Fibroblast of lung (primary cell): Measurements from ENCODE around the gene LAMA5. TPM values are rescaled to one million over a fixed set of nuclear protein-coding genes. Genes with fewer than 3 reads are reported as not detected.

Experiments used
- DNase-seq, 2 donors: peaks; one replicate each; pipeline versions ENCODE4 v3.0.0 to v3.0.0-alpha.2; 2010; ENCODE audit warnings: low read depth in 2 of 2
- H2AFZ ChIP-seq: 2 replicates; pipeline ENCODE4 v1.5.1; 2012; ENCODE audit warnings: low read length, control low read depth, inconsistent platforms
- H3K27ac ChIP-seq: 2 replicates; pipeline ENCODE4 v1.5.1; 2011; ENCODE audit warnings: low read length, control low read depth; ENCODE audit not compliant: insufficient read depth
- H3K27me3 ChIP-seq: 2 replicates; pipeline ENCODE4 v1.5.1; 2011; ENCODE audit warnings: mild to moderate bottlenecking, low read length; ENCODE audit not compliant: control insufficient read depth, insufficient read depth
- H3K36me3 ChIP-seq: 2 replicates; pipeline ENCODE4 v1.5.1; 2011; ENCODE audit warnings: low read length; ENCODE audit not compliant: control insufficient read depth, insufficient read depth
- H3K4me1 ChIP-seq: 2 replicates; pipeline ENCODE4 v1.5.1; 2011; ENCODE audit warnings: low read length; ENCODE audit not compliant: control insufficient read depth, insufficient read depth; ENCODE audit errors: extremely low read depth
- H3K4me2 ChIP-seq: 2 replicates; pipeline ENCODE4 v1.5.1; 2011; ENCODE audit warnings: low read length, control low read depth; ENCODE audit not compliant: insufficient read depth; ENCODE audit errors: extremely low read depth
- H3K4me3 ChIP-seq, 4 experiments: fragments of 200-600 bp in 1 of 4; sonication (generic) in 1 of 4; replicated peaks in 1 of 4; 2 replicates each; pipeline ENCODE4 v1.5.1; 2011 to 2016; ENCODE audit warnings: low read length in 4 of 4, low read depth in 3 of 4, mild to moderate bottlenecking in 3 of 4, control low read depth in 2 of 4, inconsistent platforms in 1 of 4, mixed read lengths in 1 of 4; ENCODE audit not compliant: insufficient read depth in 1 of 4; ENCODE audit errors: control extremely low read depth in 1 of 4
- H3K79me2 ChIP-seq: 2 replicates; pipeline ENCODE4 v1.5.1; 2012; ENCODE audit warnings: mild to moderate bottlenecking, low read length, inconsistent platforms; ENCODE audit not compliant: control insufficient read depth, insufficient read depth
- H3K9ac ChIP-seq: 2 replicates; pipeline ENCODE4 v1.5.1; 2011; ENCODE audit warnings: mild to moderate bottlenecking, low read length, control low read depth; ENCODE audit not compliant: insufficient read depth
- H3K9me3 ChIP-seq: 2 replicates; pipeline ENCODE4 v1.5.1; 2012; ENCODE audit warnings: low read depth, low read length; ENCODE audit not compliant: control insufficient read depth, insufficient read depth
- H4K20me1 ChIP-seq: 2 replicates; pipeline ENCODE4 v1.5.1; 2011; ENCODE audit warnings: low read length; ENCODE audit not compliant: control insufficient read depth, insufficient read depth; ENCODE audit errors: extremely low read depth
- CTCF ChIP-seq, 2 donors: IDR thresholded peaks in 1 of 2; conservative IDR thresholded peaks in 1 of 2; 1 replicate in 1 of 2; 2 replicates in 1 of 2; pipeline ENCODE4 v1.5.1; 2011 to 2012; ENCODE audit warnings: low read length in 2 of 2, control low read depth in 1 of 2, inconsistent platforms in 1 of 2, low read depth in 1 of 2, mild to moderate bottlenecking in 1 of 2
- EZH2 ChIP-seq: IDR thresholded peaks from 2 replicates; pipeline ENCODE4 v1.5.1; 2012; ENCODE audit warnings: low read length, control low read depth, mild to moderate bottlenecking; ENCODE audit errors: missing control alignments
- polyA plus RNA-seq, 2 donors: library from polyadenylated mRNA; depleted of rRNA in 1 of 2; stranded (reverse) in 1 of 2; unstranded in 1 of 2; fragments of >200 nt; gene quantifications; 2 replicates each; pipeline ENCODE4 v1.2.1, GENCODE V29; 2011 to 2012; ENCODE audit warnings: missing spikeins in 1 of 2
- total RNA-seq: library from RNA; depleted of rRNA; stranded (reverse); fragments of >200 nt; gene quantifications from 2 replicates; pipeline ENCODE4 v1.2.1, GENCODE V29; 2014

The LAMA5 gene
- total and polyA plus RNA-seq, 2 donors (not counting 1 experiment from before 2014, with no cell fraction given) = 1.5 to 81.6 TPM

DNA sequence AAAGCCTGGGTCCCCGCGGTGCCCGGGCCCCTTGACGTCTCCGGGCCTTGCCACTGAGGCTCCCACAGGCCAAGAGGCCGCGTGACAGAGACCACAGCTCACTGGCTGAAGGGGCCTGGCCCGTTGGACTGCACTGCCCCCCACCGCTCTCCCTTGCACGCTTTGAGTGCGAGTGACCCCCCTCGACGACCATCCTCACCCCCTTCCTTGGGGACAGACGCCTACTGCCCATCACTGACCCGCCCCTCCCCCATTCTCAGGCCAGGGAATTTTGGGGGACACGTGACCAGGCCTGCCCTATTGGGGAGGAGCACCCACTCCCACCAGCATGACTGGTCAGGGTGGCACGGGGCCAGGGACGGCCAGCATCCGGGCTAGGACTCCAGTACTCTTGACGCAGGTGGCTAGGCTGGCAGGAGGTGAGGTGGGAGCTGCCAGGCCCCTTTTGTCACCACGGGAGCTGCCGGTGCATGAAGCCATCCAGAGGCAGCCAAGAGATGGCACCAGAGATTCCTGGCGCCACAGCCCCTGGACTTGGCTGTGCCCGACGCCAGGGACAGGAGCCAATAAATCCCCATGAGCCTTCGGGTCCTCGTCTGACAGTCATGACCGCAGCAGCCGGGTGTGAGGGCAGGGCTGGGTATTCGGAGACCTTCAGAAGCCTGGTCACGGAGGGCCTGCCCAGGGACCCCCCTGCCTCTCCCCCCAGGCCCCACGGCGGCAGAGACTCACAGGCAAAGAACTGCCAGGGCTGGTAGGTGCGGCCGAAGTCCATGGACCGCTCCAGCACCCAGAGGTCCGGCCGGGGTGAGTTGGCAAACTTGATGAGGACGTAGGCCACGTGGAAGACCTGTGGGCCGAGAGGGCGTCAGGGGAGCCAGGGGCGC lies 14.5 kb downstream of the LAMA5 start:
- no peak overlapping the region for H3K4me3 ChIP-seq
- peak in 1 of 2 donors; percentile 59 for DNase-seq
- no peaks in the 10 kb centered on the region for H3K9me3 ChIP-seq
- H3K9ac ChIP-seq = no peak overlapping the region
- H2AFZ ChIP-seq = no peak overlapping the region
- peaks cover 4% of the 10 kb centered on the region for H3K79me2 ChIP-seq
- no peaks in the 10 kb centered on the region for H4K20me1 ChIP-seq
- no peak overlapping the region for H3K4me2 ChIP-seq
- TF ChIP-seq EZH2 (no peak), CTCF (conservative IDR thresholded peaks at IDR 0.05 in 1 of 2, IDR thresholded peaks at IDR 0.05 in 1 of 2; ENCODE audit: low read depth in 1 of 2, low read length in 2 of 2) (no peak)
- H3K27ac ChIP-seq = no peak overlapping the region
- no peaks in the 10 kb centered on the region for H3K27me3 ChIP-seq
- peaks cover 25% of the 10 kb centered on the region for H3K4me1 ChIP-seq
- H3K36me3 ChIP-seq = peaks cover 9% of the 10 kb centered on the region

DNA sequence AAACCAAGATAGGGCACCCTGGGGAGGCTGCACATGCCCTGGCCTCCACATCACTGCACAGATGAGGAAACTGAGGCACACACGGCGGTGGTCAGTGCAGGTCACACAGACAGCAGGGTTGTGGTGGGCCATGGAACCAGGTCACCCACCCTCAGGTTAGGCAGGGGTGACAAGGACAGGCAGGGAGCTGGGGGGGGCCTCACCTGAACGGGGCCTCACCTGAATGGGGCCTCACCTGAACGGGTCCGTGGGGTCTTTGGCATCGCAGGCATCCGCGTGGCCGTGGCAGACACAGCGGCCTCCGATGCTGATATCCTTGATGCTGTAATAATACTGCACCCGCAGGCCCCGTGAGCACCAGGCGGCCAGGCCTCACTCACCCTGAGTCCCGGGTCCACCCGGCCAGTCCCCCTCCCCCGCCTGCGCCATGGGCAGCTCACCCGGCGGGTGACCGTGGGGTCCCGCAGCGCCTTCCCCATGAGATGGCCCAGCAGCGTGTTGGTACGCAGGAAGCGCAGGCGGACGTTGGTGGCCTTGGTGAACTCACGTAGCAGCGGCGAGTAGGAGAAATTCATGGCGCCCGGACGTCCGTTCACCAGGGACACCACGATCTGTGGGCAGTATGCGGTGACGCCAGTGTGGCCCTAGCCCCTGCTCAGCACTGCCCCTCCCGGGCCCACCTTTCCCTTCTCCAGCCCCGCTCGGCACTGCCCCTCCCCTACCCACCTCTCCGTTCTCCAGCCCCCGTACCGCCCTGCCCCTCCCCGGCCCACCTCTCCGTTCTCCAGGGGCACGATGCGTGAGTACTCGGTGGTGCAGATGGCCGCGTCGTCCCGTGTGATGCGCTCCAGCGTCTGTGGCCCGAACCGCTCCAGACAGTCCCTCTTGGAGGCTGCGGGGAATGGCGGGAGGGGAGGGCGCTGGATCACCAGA lies 15.4 kb downstream of the LAMA5 start:
- H3K4me2 ChIP-seq = no peak overlapping the region
- peaks cover 4% of the 10 kb centered on the region for H3K79me2 ChIP-seq
- no peak overlapping the region for H2AFZ ChIP-seq
- H3K4me1 ChIP-seq = peaks cover 16% of the 10 kb centered on the region
- no peak for TF ChIP-seq EZH2
- no peaks in the 10 kb centered on the region for H3K27me3 ChIP-seq
- peaks cover 14% of the 10 kb centered on the region for H3K36me3 ChIP-seq
- no peaks in the 10 kb centered on the region for H3K9me3 ChIP-seq
- DNase-seq = no peak
- no peak overlapping the region for H3K27ac ChIP-seq
- no peak overlapping the region for H3K4me3 ChIP-seq
- no peaks in the 10 kb centered on the region for H4K20me1 ChIP-seq
- no peak overlapping the region for H3K9ac ChIP-seq

- Histone ChIP-seq H3K4me1 (peaks cover 7% of the 10 kb centered on the region), H2AFZ (no peak overlapping the region), H3K4me2 (no peak overlapping the region), H3K79me2 (peaks cover 4% of the 10 kb centered on the region), H3K36me3 (peaks cover 18% of the 10 kb centered on the region), H3K9me3 (no peaks in the 10 kb centered on the region), H3K4me3 (no peak overlapping the region), H3K9ac (no peak overlapping the region), H4K20me1 (no peaks in the 10 kb centered on the region), H3K27me3 (no peaks in the 10 kb centered on the region), H3K27ac (no peak overlapping the region)
- TF ChIP-seq CTCF (conservative IDR thresholded peaks at IDR 0.05 in 1 of 2, IDR thresholded peaks at IDR 0.05 in 1 of 2; ENCODE audit: low read depth in 1 of 2, low read length in 2 of 2) (no peak), EZH2 (no peak)
- no peak for DNase-seq
Observed at GRCh38 chr20:62350629-62351422, 16.3 kb downstream of the LAMA5 start.
